Measurements from ENCODE around the gene COG4.
"Not testable (repeated sequence)": the region's sequence is repeated elsewhere in the genome, so short reads cannot be mapped to it uniquely, and the experiment has no call there.

The COG4 gene

DNA sequence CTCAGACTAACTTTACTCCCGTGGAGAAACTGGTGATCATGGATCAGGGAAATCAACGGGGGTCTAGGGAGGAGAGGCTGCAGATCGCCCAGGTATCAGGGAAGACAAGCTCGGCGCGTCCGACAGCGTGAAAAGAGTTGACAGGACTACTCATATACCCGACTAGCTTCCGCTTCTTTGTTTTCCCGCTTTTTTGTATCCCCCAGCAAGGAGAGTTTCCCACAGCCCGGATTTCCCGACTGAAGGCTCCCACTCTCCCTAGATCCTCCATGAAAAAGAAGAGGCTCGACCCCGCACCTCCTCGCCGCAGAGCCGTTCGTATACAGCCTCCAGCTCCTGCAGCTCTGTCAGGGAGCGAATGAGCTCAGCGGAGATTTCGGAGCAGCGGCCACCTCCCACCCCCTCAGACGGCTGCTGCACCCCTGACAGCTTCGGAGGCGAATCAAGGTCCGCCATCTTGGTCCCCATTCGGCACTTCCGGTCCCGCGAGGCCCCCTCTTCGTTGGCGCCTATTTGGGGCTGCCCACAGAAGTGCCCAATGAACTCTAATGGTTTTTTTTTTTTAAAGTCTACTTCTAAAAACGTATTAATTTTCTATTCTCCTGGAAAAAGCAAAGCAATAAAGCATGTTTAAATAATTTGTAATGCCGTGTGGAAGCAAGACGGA, at the start of gene COG4:
TSS of gene COG4 (minus strand) at position 479 of the 667 bp plus-strand sequence. CDS start at position 468, 11 bp downstream.
- DNase-seq (ENCODE audit: low read depth) = peak; percentile 85

- DNase-seq (ENCODE audit: low read depth) = no peak
Observed at GRCh38 chr16:70572926-70573270, 49.5 kb upstream of the COG4 start.

GRCh38 chr16:70572050-70572925, 48.9 kb upstream of the COG4 start:
- no peak for DNase-seq (ENCODE audit: low read depth)

DNA sequence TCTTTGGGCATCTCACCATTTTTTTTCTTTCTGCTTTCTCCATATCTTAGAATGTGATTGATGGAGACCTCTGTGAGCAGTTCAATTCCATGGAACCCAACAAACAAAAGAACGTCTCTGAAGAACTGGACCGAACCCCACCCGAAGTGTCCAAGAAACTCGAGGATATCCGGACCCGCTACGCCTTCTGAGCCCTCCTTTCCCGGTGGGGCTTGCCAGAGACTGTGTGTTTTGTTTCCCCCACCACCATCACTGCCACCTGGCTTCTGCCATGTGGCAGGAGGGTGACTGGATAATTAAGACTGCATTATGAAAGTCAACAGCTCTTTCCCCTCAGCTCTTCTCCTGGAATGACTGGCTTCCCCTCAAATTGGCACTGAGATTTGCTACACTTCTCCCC, 48.3 kb upstream of the COG4 start:
- DNase-seq (ENCODE audit: low read depth) = no peak

DNA sequence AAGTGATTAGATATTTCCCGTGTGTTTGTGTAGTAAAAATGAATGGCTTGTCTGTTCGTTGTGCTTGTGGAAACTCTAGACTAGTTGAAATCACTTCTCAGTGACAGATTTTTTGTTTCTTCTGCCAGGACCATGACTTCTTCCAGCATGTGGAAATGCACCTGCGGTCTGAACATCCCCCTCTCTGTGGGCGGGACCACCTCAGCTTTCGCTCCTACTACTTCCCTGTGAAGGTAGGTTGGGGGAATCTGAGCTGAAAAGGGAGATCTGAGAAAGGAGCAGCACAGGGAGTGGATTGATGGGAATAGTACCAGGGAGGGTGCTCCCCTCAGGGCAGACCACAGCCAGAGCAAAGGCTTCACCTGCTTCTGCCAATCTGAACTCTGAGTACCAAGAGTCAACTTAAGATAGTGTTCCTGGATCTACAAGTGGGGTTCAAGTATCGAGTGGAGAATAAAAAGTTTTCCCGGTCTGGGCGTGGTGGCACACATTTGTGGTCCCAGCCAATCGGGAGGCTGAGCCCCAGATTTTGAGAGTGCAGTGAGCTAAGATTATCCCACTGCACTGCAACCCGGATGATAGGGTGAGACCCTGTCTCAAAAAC, 47.7 kb upstream of the COG4 start:
- no peak for DNase-seq (ENCODE audit: low read depth)

- no peak for DNase-seq (ENCODE audit: low read depth)
Observed at GRCh38 chr16:70569752-70570151, 46.4 kb upstream of the COG4 start.

DNA sequence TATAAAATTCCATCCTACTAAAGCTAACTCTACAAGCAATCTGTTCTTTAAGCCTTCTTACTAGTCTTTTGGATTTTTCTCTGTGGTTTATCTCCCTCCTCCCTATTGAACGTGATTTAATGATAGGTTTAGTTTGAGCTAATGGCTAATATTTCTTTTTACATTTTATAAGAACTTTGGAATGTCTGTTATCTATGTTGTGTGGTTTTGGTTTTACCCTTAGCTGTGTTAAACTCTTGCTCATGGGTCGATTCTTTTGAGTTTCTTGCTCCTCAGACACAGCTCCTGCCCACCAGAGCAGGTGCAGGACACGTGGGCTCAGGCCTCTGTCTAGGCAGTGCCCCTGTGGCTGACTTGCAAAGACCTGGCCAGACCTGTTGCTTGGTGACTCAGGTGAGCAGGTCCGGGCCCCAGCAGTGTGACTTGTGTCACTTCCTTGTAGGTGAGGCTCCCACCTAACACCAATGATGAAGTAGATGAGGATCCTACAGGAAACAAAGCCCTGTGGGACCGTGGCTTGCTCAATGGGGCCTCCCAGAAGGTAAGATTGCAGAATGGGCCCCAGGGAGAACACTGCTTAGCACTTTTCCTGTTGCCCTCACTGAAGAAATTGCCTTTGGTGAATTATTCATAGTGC, 45.4 kb upstream of the COG4 start:
- DNase-seq (ENCODE audit: low read depth) = no peak

- DNase-seq (ENCODE audit: low read depth) = no peak
Observed at GRCh38 chr16:70565053-70565452, 41.7 kb upstream of the COG4 start.

DNA sequence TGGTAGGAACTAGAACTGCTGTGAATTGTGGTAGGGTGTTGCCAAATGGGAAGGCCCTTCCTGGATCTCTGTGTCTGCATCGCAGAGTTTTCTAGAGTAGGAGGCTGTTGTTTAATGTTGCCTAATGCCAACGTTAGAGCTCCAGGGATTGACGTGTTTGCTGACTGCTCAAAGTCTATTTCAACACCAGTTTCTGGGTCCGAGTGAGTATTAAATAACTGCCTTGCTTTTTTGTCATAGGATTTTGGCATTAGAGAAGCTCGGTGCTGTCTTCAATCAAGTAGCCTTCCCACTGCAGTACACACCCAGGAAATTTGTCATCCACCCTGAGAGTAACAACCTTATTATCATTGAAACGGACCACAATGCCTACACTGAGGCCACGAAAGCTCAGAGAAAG, 40.3 kb upstream of the COG4 start:
- DNase-seq (ENCODE audit: low read depth) = no peak

DNA sequence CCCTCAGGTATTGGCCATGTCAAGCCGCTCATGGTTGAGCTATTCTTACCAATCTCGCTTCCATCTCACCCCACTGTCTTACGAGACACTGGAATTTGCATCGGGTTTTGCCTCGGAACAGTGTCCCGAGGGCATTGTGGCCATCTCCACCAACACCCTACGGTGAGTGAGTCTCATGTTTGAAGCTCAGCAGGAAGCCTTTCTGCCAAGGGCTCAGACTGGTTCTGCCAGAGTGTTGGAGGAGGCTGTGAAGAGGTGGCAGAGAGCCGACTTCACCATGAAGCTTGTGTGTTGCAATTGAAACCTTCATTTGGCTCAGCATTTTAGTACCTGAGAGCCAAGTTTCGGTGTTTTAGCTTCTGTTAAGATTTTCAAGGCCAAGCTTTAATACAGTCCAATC, 38.3 kb upstream of the COG4 start:
- no peak for DNase-seq (ENCODE audit: low read depth)

DNA sequence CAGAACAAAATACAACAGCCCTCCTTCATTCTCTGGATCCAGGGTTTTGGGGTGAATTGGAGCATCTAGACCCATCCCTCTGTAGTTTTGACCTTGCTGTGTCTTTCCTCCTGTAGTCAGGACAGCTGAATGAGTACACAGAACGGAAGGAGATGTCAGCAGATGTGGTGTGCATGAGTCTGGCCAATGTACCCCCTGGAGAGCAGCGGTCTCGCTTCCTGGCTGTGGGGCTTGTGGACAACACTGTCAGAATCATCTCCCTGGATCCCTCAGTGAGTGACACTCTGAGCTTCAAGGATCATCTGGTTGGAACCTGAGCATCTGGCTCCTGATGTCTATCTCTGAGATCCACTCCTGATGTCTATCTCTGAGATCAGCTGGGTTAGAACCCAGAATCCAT, 32.7 kb upstream of the COG4 start:
- DNase-seq (ENCODE audit: low read depth) = no peak

DNA sequence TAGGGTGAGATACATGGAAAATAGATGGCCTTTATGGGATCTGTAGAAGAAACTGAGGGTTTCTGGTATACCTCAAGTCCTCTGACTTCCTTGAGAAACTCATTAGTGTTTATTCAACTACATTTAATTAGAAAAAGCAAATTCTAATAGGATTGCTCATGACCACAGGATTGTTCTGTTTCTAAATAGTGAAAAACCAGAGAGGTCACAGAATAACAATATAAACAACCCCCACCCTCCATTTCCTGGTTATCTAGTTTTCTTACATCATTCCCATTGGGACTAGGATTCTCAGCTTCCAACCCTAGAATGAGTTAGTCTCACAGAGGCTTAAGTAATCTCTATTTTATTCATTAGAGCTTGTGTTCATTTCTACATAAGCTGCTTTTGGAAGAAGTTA, 30.3 kb upstream of the COG4 start:
- no peak for DNase-seq (ENCODE audit: low read depth)

DNA sequence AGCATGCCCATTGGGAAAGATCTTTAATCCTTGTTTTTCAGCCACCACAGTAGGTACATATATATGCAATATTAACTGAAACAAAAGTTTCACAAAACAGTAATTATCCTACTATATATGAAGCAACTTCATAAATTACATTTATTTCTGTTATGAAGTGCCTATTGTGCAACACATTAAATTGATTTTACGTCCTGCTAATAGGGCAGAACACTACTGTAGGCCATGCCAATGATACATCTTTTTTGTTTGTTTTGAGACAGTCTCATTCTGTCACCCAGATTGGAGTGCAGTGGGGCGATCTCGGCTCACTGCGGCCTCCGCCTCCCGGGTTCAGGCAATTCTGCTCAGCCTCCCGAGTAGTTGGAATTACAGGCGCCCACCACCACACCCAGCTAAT, 29.3 kb upstream of the COG4 start:
- no peak for DNase-seq (ENCODE audit: low read depth)

DNA sequence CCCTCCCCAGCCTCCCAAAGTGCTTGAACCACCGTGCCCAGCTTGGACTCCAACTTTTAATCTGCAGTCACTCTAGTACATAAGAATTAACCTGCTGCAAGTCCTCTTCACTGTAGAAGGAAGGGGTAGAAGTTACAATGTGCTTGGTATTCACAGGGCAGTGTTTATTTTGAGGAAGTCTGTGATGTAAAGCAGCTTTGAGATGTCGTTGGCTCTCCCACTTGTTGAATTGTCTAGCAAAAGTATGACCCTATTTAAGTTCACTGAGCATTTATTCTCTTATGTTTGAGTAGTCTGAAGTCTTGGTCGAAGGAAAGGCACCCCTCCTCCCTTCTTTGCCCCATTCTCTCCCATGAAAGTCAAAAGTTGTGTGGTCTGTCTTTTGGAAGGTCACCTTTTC, 28.4 kb upstream of the COG4 start:
- DNase-seq (ENCODE audit: low read depth) = no peak

GRCh38 chr16:70550082-70550481, 26.7 kb upstream of the COG4 start:
- DNase-seq (ENCODE audit: low read depth) = no peak

- no peak for DNase-seq (ENCODE audit: low read depth)
Observed at GRCh38 chr16:70548936-70549335, 25.6 kb upstream of the COG4 start.

DNA sequence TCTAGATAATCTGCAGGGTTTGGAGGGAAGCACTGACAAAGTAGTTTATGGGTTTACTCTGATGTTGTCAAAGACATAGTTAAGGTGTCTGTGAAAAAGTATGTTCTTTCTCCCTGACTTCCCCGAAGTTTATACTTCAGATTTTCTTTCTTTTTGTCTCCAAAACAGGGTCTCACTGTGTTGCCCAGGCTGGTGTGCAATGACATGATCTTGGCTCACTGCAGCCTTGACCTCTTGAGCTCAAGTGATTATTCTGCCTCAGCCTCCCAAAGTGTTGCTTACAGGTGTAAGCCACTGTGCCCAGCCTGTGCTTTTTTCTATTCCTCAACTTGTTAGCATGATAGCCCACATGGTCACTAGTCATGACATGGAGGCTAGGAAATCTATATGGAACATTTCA, 21.2 kb upstream of the COG4 start:
- DNase-seq (ENCODE audit: low read depth) = no peak

DNA sequence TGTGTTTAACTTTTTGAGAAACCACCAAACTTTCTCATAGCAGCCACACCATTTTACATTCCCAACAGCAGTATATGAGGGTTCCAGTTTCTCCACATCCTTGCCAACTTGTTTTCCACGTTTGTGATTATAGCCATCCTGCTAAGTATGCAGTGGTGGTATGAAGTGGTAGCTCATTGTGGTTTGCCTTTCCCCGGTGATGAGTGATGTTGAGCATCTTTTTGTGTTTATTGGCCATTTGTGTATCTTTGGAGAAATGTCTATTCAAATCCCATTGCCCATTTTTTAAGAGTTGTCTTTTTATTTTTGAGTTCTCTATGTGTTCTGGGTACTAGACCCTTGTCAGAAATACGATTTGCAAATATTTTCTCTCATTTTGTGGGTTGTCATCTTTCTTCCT, 17.6 kb upstream of the COG4 start:
- no peak for DNase-seq (ENCODE audit: low read depth)

DNA sequence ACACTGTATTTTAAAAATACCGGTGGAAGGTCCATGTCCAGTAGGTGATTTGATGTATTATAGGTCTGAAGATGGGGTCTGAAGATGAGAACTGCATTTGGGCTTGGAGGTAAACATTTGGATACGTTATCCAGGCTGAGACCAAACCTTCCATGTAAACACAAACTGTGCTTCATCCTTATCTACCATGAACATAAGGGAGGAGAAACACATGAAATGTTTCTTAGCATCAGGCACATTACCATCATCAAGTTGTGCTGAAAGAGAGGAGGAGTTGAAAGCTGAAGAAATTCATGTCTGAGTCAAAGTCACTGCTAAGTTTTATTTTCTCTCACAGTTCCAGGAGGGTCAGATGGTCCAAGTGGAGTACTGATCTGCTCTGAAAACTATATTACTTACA, 11.6 kb upstream of the COG4 start:
- no peak for DNase-seq (ENCODE audit: low read depth)

DNA sequence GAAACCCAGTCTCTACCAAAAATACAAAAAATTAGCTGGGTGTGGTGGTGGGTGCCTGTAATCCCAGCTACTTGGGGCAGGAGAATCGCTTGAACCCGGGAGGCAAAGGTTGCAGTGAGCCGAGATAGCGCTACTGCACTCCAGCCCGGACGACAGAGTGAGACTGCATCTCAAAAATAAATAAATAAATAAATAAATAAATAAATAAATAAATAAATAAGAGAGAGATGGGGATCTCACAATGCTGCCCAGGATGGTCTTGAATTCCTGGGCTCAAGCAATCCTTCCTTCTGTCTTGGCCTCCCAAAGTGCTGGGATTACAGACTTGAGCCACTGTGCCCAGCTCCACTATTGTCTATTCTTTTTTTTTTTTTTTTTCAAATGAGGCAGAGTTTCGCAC, 6.6 kb upstream of the COG4 start:
- not testable (repeated sequence) for DNase-seq (ENCODE audit: low read depth)

GRCh38 chr16:70529051-70529777, 5.9 kb upstream of the COG4 start:
- DNase-seq (ENCODE audit: low read depth) = no peak

DNA sequence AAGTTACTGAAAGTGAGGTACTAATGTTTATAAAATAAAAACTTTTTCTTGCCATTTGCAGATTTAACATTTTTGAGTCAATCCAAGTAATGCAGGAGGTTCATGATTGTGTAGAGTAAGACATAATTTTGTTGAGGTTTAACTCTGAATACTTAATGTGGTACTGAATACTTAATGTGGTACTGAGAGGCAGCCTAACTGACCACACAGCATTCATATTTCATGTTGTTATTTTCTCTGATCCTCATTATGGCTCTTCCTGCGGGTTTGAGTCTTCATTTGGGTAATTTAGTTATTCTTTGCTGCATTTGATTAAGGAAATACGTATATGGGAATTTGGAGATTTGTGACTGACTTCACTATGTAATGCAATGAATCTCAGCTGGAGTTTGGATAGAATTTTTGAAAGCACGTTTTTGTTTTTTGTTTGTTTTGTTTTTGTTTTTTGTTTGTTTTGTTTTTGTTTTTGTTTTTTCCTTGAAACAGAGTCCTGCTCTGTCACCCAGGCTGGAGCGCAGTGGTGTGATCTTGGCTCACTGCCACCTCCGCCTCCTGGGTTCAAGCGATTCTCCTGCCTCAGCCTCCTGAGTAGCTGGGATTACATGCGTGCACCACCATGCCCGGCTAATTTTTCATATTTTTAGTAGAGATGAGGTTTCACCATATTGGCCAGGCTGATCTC, 4.1 kb upstream of the COG4 start:
- no peak for DNase-seq (ENCODE audit: low read depth)
